Astrocyte of the cerebellum (primary cell): ENCODE results near the gene GEN1.

Source experiments
- DNase-seq: peaks from one replicate; pipeline ENCODE4 v3.0.0-alpha.2; 2011; ENCODE audit warnings: low read depth
- H3K4me3 ChIP-seq: 2 replicates; pipeline ENCODE4 v1.5.1; 2011; ENCODE audit warnings: mild to moderate bottlenecking, low read depth, low read length, moderate library complexity
- in situ Hi-C: cut with HindIII; loops from 2 replicates; pipeline ENCODE4 v1.10.0; 2017; ENCODE audit warnings: low sequenced_read_pairs
- TF ChIP-seq, protein P1 (sequence below): IDR thresholded peaks from 2 replicates; pipeline ENCODE4 v1.5.1; 2012; ENCODE audit warnings: low read length, low read depth, moderate library complexity, mild to moderate bottlenecking; ENCODE audit errors: missing control alignments

GEN1 gene

DNA sequence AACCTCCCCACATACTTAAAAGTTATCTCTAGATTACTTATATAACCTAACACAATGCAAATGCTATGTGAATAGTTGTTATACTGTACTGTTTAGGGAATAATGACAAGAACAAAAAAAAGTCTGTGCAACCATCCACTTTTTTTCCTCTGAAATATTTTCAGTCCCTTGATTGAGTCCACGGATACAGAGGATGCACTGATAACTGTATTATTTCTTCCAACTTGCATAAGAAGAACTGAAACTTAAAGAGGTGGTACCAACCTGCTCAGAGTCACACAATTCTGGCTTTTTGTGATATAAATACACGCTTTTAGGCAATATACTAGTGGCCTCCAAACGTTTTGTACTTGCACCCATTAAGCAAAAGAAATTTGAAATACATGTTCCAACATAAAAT, 1.7 kb upstream of the GEN1 start:
- TF ChIP-seq, protein P1, sequence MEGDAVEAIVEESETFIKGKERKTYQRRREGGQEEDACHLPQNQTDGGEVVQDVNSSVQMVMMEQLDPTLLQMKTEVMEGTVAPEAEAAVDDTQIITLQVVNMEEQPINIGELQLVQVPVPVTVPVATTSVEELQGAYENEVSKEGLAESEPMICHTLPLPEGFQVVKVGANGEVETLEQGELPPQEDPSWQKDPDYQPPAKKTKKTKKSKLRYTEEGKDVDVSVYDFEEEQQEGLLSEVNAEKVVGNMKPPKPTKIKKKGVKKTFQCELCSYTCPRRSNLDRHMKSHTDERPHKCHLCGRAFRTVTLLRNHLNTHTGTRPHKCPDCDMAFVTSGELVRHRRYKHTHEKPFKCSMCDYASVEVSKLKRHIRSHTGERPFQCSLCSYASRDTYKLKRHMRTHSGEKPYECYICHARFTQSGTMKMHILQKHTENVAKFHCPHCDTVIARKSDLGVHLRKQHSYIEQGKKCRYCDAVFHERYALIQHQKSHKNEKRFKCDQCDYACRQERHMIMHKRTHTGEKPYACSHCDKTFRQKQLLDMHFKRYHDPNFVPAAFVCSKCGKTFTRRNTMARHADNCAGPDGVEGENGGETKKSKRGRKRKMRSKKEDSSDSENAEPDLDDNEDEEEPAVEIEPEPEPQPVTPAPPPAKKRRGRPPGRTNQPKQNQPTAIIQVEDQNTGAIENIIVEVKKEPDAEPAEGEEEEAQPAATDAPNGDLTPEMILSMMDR = no peak
- peak overlapping the region; percentile 86 for H3K4me3 ChIP-seq
- DNase-seq = no peak
- in situ Hi-C loops = no loop called here

GRCh38 chr2:17752892-17753802, 791 bp upstream of the GEN1 start:
- no peak for DNase-seq
- TF ChIP-seq, protein P1 = no peak
- H3K4me3 ChIP-seq = peak overlapping the region; percentile 86
- in situ Hi-C loops = no loop called here

- TF ChIP-seq, protein P1 = no peak
- DNase-seq = no peak
- H3K4me3 ChIP-seq = peak overlapping the region; percentile 86
- in situ Hi-C loops = no loop called here
Observed at GRCh38 chr2:17754773-17755425, 961 bp downstream of the GEN1 start.

GRCh38 chr2:17756668-17757067, 2.7 kb downstream of the GEN1 start:
- DNase-seq = no peak
- TF ChIP-seq, protein P1 = no peak
- H3K4me3 ChIP-seq = no peak overlapping the region
- in situ Hi-C loops = no loop called here

- in situ Hi-C loops = no loop called here
- peak; percentile 26 for DNase-seq
- no peak overlapping the region for H3K4me3 ChIP-seq
- TF ChIP-seq, protein P1 = no peak
Observed at GRCh38 chr2:17757321-17757720, 3.4 kb downstream of the GEN1 start.

GRCh38 chr2:17758118-17758517, 4.2 kb downstream of the GEN1 start:
- no peak overlapping the region for H3K4me3 ChIP-seq
- in situ Hi-C loops = no loop called here
- DNase-seq = no peak
- TF ChIP-seq, protein P1 = no peak
